GM12878 (cell line): Measurements from ENCODE around the gene SYMPK. TPM values are rescaled to one million over a fixed set of nuclear protein-coding genes. Genes with fewer than 3 reads are reported as not detected.
A peak's percentile ranks its signal among the peaks of the same experiment; 100 is the strongest.

Experiments used
- ATAC-seq: fragments of 200-7000 bp; cut with Tn5 transposase; 3 replicates; pipeline ENCODE4 v1.9.1; 2020; ENCODE audit warnings: mild to moderate bottlenecking, moderate library complexity
- BruUV-seq: library from RNA; stranded (reverse); fragments of 400-500 nt; replicated peaks from 2 replicates; lab custom pipeline; 2021; lab: Mats Ljungman, UMichigan
- CTCF ChIA-PET: fragments of 300-600 bp; sonication (Branson Sonifier 250); formaldehyde crosslinking; extraction: SDS; loops from one replicate; lab custom pipeline; 2021; ENCODE audit warnings: inconsistent platforms; lab: Yijun Ruan, JAX
- POLR2A ChIA-PET: fragments of 350-600 bp; formaldehyde crosslinking; extraction: SDS; loops from one replicate; lab custom pipeline; 2021; ENCODE audit warnings: inconsistent platforms; lab: Charles Lee
- RAD21 ChIA-PET: fragments of 300-600 bp; sonication (Branson Sonifier 250); formaldehyde crosslinking; loops from one replicate; lab custom pipeline; 2023; ENCODE audit warnings: antibody characterized with exemption; ENCODE audit not compliant: unreplicated experiment; lab: Charles Lee
- SMC1A ChIA-PET: fragments of 300-600 bp; sonication (Branson Sonifier 250); formaldehyde crosslinking; loops from one replicate; lab custom pipeline; 2023; ENCODE audit not compliant: unreplicated experiment, uncharacterized antibody; lab: Charles Lee
- DNase-seq: peaks from one replicate; pipeline ENCODE4 v3.0.0-alpha.2; 2011; ENCODE audit warnings: low read depth, low spot score
- FAIRE-seq: peaks from 3 replicates; lab custom pipeline; 2011; peaks lifted over from hg19 to GRCh38; lab: Jason Lieb, UNC
- H2AFZ ChIP-seq: 2 replicates; pipeline ENCODE4 v1.6.0; 2011; ENCODE audit warnings: low read depth, low read length, control low read depth; ENCODE audit not compliant: control insufficient read depth
- H3K27ac ChIP-seq: 2 replicates; pipeline ENCODE4 v1.5.1; 2011; ENCODE audit warnings: control low read depth; ENCODE audit not compliant: control insufficient read depth, insufficient read depth
- H3K27me3 ChIP-seq, 2 experiments: replicated peaks in 1 of 2; 2 replicates each; pipeline versions ENCODE4 v1.6.0 to v1.6.1; 2011; ENCODE audit warnings: low read length in 1 of 2; ENCODE audit not compliant: control insufficient read depth in 2 of 2, insufficient read depth in 2 of 2
- H3K36me3 ChIP-seq, 2 experiments: 2 replicates each; pipeline ENCODE4 v1.5.1; 2011; ENCODE audit warnings: low read length in 1 of 2; ENCODE audit not compliant: control insufficient read depth in 2 of 2, insufficient read depth in 2 of 2
- H3K4me1 ChIP-seq: 2 replicates; pipeline ENCODE4 v1.6.1; 2011; ENCODE audit warnings: mild to moderate bottlenecking, low read length, moderate library complexity, mixed read lengths; ENCODE audit not compliant: control insufficient read depth, insufficient read depth
- H3K4me2 ChIP-seq: 2 replicates; pipeline ENCODE4 v1.6.0; 2011; ENCODE audit warnings: control low read depth; ENCODE audit not compliant: control insufficient read depth, insufficient read depth
- H3K4me3 ChIP-seq: fragments of 200-600 bp; sonication (generic); 2 replicates; pipeline ENCODE4 v1.5.1; 2016
- H3K79me2 ChIP-seq: 2 replicates; pipeline ENCODE4 v1.6.0; 2011; ENCODE audit warnings: low read length; ENCODE audit not compliant: control insufficient read depth, insufficient read depth
- H3K9ac ChIP-seq: 2 replicates; pipeline ENCODE4 v1.8.0; 2011; ENCODE audit warnings: low read length, control low read depth, mixed read lengths; ENCODE audit not compliant: control insufficient read depth, insufficient read depth
- H3K9me3 ChIP-seq: replicated peaks from 3 replicates; pipeline ENCODE4 v1.5.1; 2011; ENCODE audit warnings: mild to moderate bottlenecking, low read length; ENCODE audit not compliant: control insufficient read depth, insufficient read depth
- H4K20me1 ChIP-seq: 2 replicates; pipeline ENCODE4 v1.6.0; 2011; ENCODE audit not compliant: control insufficient read depth, insufficient read depth
- GATAD2B ChIP-seq: fragments of 450-650 bp; conservative IDR thresholded peaks from 2 replicates; pipeline ENCODE4 v1.6.1; 2017; ENCODE audit warnings: low read depth, mild to moderate bottlenecking, moderate library complexity
- POLR2AphosphoS5 ChIP-seq: IDR thresholded peaks from 2 replicates; pipeline ENCODE4 v1.6.1; 2011; ENCODE audit warnings: mild to moderate bottlenecking, low read length, inconsistent platforms
- WGBS: methylation state at CpG from one replicate; pipeline ENCODE4 v1.1.6; 2016; ENCODE audit warnings: low lambda C conversion rate; ENCODE audit not compliant: insufficient replicate concordance, insufficient coverage; ENCODE audit errors: missing lambda C conversion rate; 5-methylcytosine and 5-hydroxymethylcytosine counted together
- in situ Hi-C: fragments of 300-500 bp; cut with MboI; formaldehyde crosslinking; loops from 9 replicates; pipeline ENCODE4 v1.14.3; 2018; ENCODE audit warnings: mixed read lengths
- intact Hi-C: fragments of 100-400 bp; cut with micrococcal nuclease; formaldehyde crosslinking; loops from one replicate; pipeline ENCODE4 v1.14.2; 2022; ENCODE audit not compliant: unreplicated experiment
- polyA plus RNA-seq, 11 experiments: library from polyadenylated mRNA; depleted of rRNA in 4 of 11; unstranded in 6 of 11; stranded (reverse) in 5 of 11; fragments of >200 nt; fragmentation: Nextera tagmentation in 4 of 11; fragmentation: Illumina TruSeq in 1 of 11; extraction: Ambion mirVana in 4 of 11; extraction: Trizol in 1 of 11; gene quantifications; 1 replicate in 1 of 11; 2 replicates in 10 of 11; pipeline versions ENCODE4 v1.2.1 to v1.2.3, GENCODE V29; 2011 to 2016; ENCODE audit warnings: inconsistent platforms in 2 of 11, missing spikeins in 2 of 11, low read depth in 1 of 11
- total RNA-seq, 4 experiments: library from RNA; depleted of rRNA in 3 of 4; stranded (reverse); fragments of >200 nt in 3 of 4; fragmentation: Illumina TruSeq in 1 of 4; extraction: Trizol in 1 of 4; gene quantifications; 2 replicates each; pipeline versions ENCODE4 v1.2.1 to v1.2.3, GENCODE V29; 2013 to 2021
- TF ChIP-seq, protein P1 (sequence below): fragments of 450-650 bp; IDR thresholded peaks from 2 replicates; pipeline ENCODE4 v1.6.1; 2017; ENCODE audit warnings: mild to moderate bottlenecking, low read depth, inconsistent platforms; ENCODE audit not compliant: poor library complexity, severe bottlenecking

Gene SYMPK
- total and polyA plus RNA-seq, 10 of the 15 experiments (the other 5 are each of a cell fraction or from before 2014, with no cell fraction given), result 0.49 to 109 (median 42.5) TPM

DNA sequence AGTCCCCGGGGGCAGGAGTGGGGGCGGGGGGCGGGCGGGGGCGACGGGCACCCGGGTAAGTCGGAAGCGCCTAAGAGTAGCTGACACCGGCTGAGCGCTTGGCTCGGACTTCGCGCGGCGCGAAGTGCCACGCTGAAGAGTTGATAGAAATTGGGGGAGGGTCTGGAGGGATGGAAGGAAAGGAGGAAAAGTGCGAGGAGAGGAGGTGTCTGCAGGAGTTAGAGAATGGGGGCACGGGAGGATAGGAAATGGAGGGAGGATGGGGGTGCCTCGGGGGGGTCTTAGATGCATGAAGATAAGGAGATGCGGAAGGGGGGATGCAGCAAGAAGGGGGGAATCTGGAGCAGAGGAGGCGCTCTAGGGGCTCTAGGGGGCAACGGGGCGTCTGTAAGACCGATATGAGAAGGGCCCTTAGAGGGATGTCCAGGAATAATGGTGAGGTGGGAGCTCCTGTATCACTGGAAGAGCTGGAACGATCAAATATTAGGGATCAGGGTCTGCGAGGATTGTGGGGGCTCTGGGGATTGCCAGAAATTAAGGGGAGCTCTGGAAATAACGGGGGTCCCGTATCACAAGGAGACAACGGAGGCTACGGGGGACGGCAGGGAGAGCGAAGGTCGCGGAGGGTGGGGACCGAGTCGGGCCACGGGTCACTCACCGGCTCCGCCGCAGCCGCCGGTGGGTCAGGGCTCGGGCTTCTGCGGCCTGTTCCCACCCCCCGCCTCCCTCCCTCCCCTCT lies 39.1 kb upstream of the SYMPK start, which contains the start of gene MYPOP:
TSS of gene MYPOP (minus strand) at position 702 of the 739 bp plus-strand sequence. CDS start 840 bp downstream, outside the sequence.
- DNase-seq (no peak), ATAC-seq (peak; percentile 4; the same call in 1 of the 3 replicates)
- peak within 1 kb of the TSS; percentile 90 for H3K4me2 ChIP-seq
- POLR2A ChIA-PET, result interaction anchor here (0.9 to 3.7 kb wide), 10 partner anchors 9 to 133 kb away, joined by 3 to 23 read pairs (median 6); partner anchors contain the start of genes CCDC61, FOXA3, IRF2BP1 and SIX5
- peak within 1 kb of the TSS; percentile 98 for H3K4me3 ChIP-seq
- WGBS, result 1% methylated on average over 28 of the region's 47 CpGs
- peaks cover 8% of the 10 kb centered on the region for H3K79me2 ChIP-seq
- no peaks in the 10 kb centered on the region for H3K27me3 ChIP-seq
- no peaks in the 10 kb centered on the region for H3K9me3 ChIP-seq
- peak within 1 kb of the TSS; percentile 73 for H3K9ac ChIP-seq
- RAD21 ChIA-PET, result interaction anchor here (1.1 to 2.3 kb wide), 8 partner anchors 10 to 132 kb away, joined by 3 to 26 read pairs (median 10); partner anchors contain the start of genes FOXA3, IRF2BP1, SIX5 and SYMPK
- peak within 1 kb of the TSS; percentile 95 for H2AFZ ChIP-seq
- SMC1A ChIA-PET, result interaction anchor here (0.6 to 1.9 kb wide), 7 partner anchors 15 to 795 kb away, joined by 3 to 9 read pairs (median 4); partner anchors contain the start of genes CCDC61, IRF2BP1 and SYMPK
- TF ChIP-seq, protein P1, sequence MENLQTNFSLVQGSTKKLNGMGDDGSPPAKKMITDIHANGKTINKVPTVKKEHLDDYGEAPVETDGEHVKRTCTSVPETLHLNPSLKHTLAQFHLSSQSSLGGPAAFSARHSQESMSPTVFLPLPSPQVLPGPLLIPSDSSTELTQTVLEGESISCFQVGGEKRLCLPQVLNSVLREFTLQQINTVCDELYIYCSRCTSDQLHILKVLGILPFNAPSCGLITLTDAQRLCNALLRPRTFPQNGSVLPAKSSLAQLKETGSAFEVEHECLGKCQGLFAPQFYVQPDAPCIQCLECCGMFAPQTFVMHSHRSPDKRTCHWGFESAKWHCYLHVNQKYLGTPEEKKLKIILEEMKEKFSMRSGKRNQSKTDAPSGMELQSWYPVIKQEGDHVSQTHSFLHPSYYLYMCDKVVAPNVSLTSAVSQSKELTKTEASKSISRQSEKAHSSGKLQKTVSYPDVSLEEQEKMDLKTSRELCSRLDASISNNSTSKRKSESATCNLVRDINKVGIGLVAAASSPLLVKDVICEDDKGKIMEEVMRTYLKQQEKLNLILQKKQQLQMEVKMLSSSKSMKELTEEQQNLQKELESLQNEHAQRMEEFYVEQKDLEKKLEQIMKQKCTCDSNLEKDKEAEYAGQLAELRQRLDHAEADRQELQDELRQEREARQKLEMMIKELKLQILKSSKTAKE, result no peak
- 0 out of 2 replicates have a peak, but pooled peaks have one; percentile 28 for TF ChIP-seq POLR2AphosphoS5
- 0 out of 2 replicates have a peak, but pooled peaks have one; percentile 1 for TF ChIP-seq GATAD2B
- TF ChIP-seq, all 136 proteins: peak for 2
- Histone ChIP-seq H3K36me3 (no peaks in the 10 kb centered on the region; a peak in 2 of 4 replicates), H4K20me1 (no peaks in the 10 kb centered on the region), H3K4me1 (peaks cover 10% of the 10 kb centered on the region), H3K27ac (peak within 1 kb of the TSS; percentile 60)
- intact Hi-C loops, result loop anchor here (5.0 kb wide), 1 partner anchor 85 kb away; the partner anchor contains the start of gene RSPH6A
- FAIRE-seq, result no peak
- BruUV-seq, result no TSS peak
- in situ Hi-C loops, result no loop called here
- CTCF ChIA-PET, result interaction anchor here (1.0 to 3.6 kb wide), 7 partner anchors 15 to 115 kb away, joined by 3 to 28 read pairs (median 10); partner anchors contain the start of genes FOXA3, IRF2BP1 and SYMPK
